Measurements from ENCODE around the gene LTBP1. TPM values are rescaled to one million over a fixed set of nuclear protein-coding genes. Genes with fewer than 3 reads are reported as not detected.
"Not testable (repeated sequence)": the region's sequence is repeated elsewhere in the genome, so short reads cannot be mapped to it uniquely, and the experiment has no call there.

Gene LTBP1
- total and polyA plus RNA-seq, 2 experiments from 2014 or later, result 157 to 211 TPM

DNA sequence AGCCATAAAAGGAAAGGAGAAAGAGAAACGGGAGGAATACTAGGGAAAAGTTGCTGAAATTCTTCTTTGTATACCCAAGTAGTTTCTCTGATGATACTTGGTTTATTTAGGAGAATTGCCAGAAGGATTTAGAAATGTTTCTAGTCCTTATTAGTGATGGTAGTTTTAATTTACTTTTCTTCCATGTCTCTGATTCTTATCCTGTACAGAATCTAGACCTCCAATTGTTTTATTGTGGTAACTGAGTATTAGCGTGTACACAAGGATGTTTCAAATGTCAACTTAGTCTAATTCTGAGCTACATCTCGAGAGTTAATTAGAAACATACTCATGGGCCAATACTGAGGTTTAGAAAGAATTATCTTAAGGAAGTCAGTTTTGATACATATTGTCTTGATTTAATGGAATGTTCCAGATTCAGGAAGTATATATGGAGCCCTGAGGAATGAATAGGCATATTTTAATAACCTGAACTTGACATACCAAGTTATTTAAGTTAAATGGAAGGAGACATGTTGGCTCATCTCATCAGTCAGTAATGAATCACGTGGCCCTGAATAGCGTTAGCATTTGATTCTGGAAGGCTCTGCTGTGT is 219.6 kb downstream of the LTBP1 start:
- Histone ChIP-seq H2AFZ (peak overlapping the region; percentile 31), H3K79me2 (ENCODE audit: insufficient read depth) (peaks cover 63% of the 10 kb centered on the region), H3K36me3 (ENCODE audit: low read depth) (no peaks in the 10 kb centered on the region), H3K4me1 (ENCODE audit: insufficient read depth) (peaks cover 47% of the 10 kb centered on the region), H3K4me2 (ENCODE audit: unreplicated experiment) (peak overlapping the region; percentile 84), H3K9me3 (ENCODE audit: low read depth) (no peaks in the 10 kb centered on the region), H3K27ac (peak overlapping the region; percentile 69), H4K20me1 (ENCODE audit: insufficient read depth) (no peaks in the 10 kb centered on the region), H3K9ac (peak overlapping the region; percentile 8; the same call in 1 of the 2 replicates), H3K4me3 (peak overlapping the region; percentile 43), H3F3A (ENCODE audit: insufficient read depth) (peaks cover 43% of the 10 kb centered on the region), H3K9me2 (ENCODE audit: insufficient read depth) (no peaks in the 10 kb centered on the region), H3K27me3 (replicated peaks; ENCODE audit: insufficient read depth) (no peaks in the 10 kb centered on the region)
- in situ Hi-C loops (cut with MboI), result no loop called here
- no peak for TF ChIP-seq EZH2 (IDR thresholded peaks at IDR 0.05; ENCODE audit: insufficient read depth, poor library complexity, severe bottlenecking)
- peak; percentile 84; the same call in 1 of the 2 replicates for TF ChIP-seq EZH2phosphoT487 (IDR thresholded peaks at IDR 0.05; ENCODE audit: insufficient read depth, low read depth)
- 4 to 6% methylated on average over 5 of the region's 5 CpGs for WGBS, 2 experiments (ENCODE audit: low coverage in 1 of 2, low lambda C conversion rate in 2 of 2, missing lambda C conversion rate in 2 of 2)
- peak; percentile 75 for DNase-seq

DNA sequence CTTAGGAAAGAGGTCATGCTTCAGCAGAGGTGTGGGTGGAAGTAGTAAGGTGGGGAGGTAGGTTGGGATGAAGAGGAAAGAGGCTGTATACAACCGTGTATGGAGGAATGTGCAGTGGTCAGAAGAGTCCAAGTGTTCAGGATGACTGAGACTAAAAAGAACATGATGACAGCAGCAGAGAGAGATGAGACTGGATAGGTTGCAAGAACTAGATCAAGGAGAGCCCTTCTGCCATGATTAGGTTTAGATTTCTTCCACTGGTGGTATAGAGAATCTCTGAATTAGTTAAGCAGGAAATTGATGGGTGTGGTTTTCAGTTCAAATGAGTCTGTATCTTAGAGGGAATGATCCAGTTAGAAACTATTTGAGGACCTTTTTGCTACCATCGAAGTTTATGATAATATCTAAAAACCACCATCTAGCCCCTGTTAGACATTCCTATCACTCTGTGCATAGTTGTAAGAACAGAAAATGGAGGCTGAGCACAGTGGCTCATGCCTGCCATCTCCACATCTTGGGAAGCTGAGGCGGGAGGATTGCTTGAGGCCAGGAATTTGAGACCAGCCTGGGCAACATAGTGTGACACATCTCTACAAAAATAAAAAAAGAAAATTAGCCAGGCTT is 221.0 kb downstream of the LTBP1 start:
- Histone ChIP-seq H3K9me2 (ENCODE audit: insufficient read depth) (no peaks in the 10 kb centered on the region), H3K4me3 (no peak overlapping the region), H3K79me2 (ENCODE audit: insufficient read depth) (peaks cover 50% of the 10 kb centered on the region), H3K9ac (no peak overlapping the region), H2AFZ (peak overlapping the region; percentile 31; the same call in 1 of the 2 replicates), H3K9me3 (ENCODE audit: low read depth) (no peaks in the 10 kb centered on the region), H3K27ac (peak overlapping the region; percentile 69), H3F3A (ENCODE audit: insufficient read depth) (peaks cover 43% of the 10 kb centered on the region), H3K36me3 (ENCODE audit: low read depth) (no peaks in the 10 kb centered on the region), H4K20me1 (ENCODE audit: insufficient read depth) (no peaks in the 10 kb centered on the region), H3K4me2 (ENCODE audit: unreplicated experiment) (peak overlapping the region; percentile 84), H3K4me1 (ENCODE audit: insufficient read depth) (peaks cover 47% of the 10 kb centered on the region), H3K27me3 (replicated peaks; ENCODE audit: insufficient read depth) (no peaks in the 10 kb centered on the region)
- TF ChIP-seq EZH2phosphoT487 (IDR thresholded peaks at IDR 0.05; ENCODE audit: insufficient read depth, low read depth) (no peak), EZH2 (IDR thresholded peaks at IDR 0.05; ENCODE audit: insufficient read depth, poor library complexity, severe bottlenecking) (no peak)
- DNase-seq, result peak; percentile 52
- in situ Hi-C loops (cut with MboI), result no loop called here
- WGBS, 2 experiments (ENCODE audit: low coverage in 1 of 2, low lambda C conversion rate in 2 of 2, missing lambda C conversion rate in 2 of 2), result 45 to 54% methylated on average over 3 of the region's 3 CpGs

DNA sequence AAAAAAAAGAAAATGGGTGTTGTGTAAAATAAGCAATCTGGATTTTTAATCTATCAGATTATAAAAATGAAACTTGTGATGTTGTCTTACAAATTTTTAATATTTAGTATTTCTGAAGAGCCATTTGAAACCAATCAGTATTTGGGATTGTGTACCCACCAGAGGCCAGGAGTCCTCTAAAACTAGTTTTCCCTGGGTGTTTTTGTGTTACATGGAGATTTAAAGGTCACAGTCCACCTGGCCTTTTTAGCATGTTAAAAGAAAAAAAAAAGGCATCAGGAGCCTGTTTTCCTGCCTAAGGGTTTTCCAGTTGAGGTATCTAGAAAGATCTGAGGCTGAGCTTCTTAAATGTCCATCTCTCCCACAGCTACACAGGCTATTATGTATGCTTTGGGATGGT is 221.7 kb downstream of the LTBP1 start:
- H3K4me2 ChIP-seq (ENCODE audit: unreplicated experiment), result peak overlapping the region; percentile 84

DNA sequence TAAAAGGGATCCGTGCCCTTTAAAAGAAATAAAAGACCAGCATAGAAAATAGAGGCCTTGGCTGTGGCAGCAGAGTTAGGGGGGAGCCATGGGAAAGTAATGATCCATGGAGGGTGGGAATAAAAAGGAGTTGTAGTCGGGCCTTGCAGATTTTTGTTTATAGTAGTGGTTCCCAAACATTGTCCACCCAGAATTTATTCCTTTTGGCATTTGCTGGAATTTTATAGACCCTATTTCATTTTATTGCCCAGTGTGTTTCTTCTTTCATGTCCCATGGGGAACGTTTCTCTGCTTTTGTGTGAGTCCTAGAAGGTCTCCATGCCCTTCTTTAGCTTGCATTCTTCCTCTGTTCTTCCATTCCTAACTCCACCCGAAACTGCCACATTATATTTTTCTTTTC is 222.2 kb downstream of the LTBP1 start:
- no peaks in the 10 kb centered on the region for H3K9me2 ChIP-seq (ENCODE audit: insufficient read depth)
- no peaks in the 10 kb centered on the region for H3K36me3 ChIP-seq (ENCODE audit: low read depth)
- H3F3A ChIP-seq (ENCODE audit: insufficient read depth), result peaks cover 43% of the 10 kb centered on the region
- TF ChIP-seq EZH2 (IDR thresholded peaks at IDR 0.05; ENCODE audit: insufficient read depth, poor library complexity, severe bottlenecking) (no peak), EZH2phosphoT487 (IDR thresholded peaks at IDR 0.05; ENCODE audit: insufficient read depth, low read depth) (no peak)
- peaks cover 38% of the 10 kb centered on the region for H3K79me2 ChIP-seq (ENCODE audit: insufficient read depth)
- peak overlapping the region; percentile 38; the same call in 1 of the 2 replicates for H2AFZ ChIP-seq
- H3K4me1 ChIP-seq (ENCODE audit: insufficient read depth), result peaks cover 47% of the 10 kb centered on the region
- no peak overlapping the region for H3K4me3 ChIP-seq
- H3K9ac ChIP-seq, result no peak overlapping the region
- no peak for DNase-seq
- no peaks in the 10 kb centered on the region for H3K9me3 ChIP-seq (ENCODE audit: low read depth)
- in situ Hi-C loops (cut with MboI), result no loop called here
- no peaks in the 10 kb centered on the region for H4K20me1 ChIP-seq (ENCODE audit: insufficient read depth)
- H3K27ac ChIP-seq, result no peak overlapping the region
- peak overlapping the region; percentile 26 for H3K4me2 ChIP-seq (ENCODE audit: unreplicated experiment)
- WGBS, 2 experiments (ENCODE audit: low coverage in 1 of 2, low lambda C conversion rate in 2 of 2, missing lambda C conversion rate in 2 of 2), result 55 to 68% methylated on average over 4 of the region's 4 CpGs
- H3K27me3 ChIP-seq (replicated peaks; ENCODE audit: insufficient read depth), result no peaks in the 10 kb centered on the region

More for the DNA sequence above, 221.7 kb downstream of the LTBP1 start:
- no peaks in the 10 kb centered on the region for H4K20me1 ChIP-seq (ENCODE audit: insufficient read depth)
- no peaks in the 10 kb centered on the region for H3K36me3 ChIP-seq (ENCODE audit: low read depth)
- peak overlapping the region; percentile 69 for H3K27ac ChIP-seq
- peaks cover 43% of the 10 kb centered on the region for H3K79me2 ChIP-seq (ENCODE audit: insufficient read depth)
- TF ChIP-seq EZH2phosphoT487 (IDR thresholded peaks at IDR 0.05; ENCODE audit: insufficient read depth, low read depth) (no peak), EZH2 (IDR thresholded peaks at IDR 0.05; ENCODE audit: insufficient read depth, poor library complexity, severe bottlenecking) (no peak)
- H3K4me1 ChIP-seq (ENCODE audit: insufficient read depth), result peaks cover 47% of the 10 kb centered on the region
- peak overlapping the region; percentile 38; the same call in 1 of the 2 replicates for H2AFZ ChIP-seq
- DNase-seq, result no peak
- no peaks in the 10 kb centered on the region for H3K27me3 ChIP-seq (replicated peaks; ENCODE audit: insufficient read depth)
- peaks cover 43% of the 10 kb centered on the region for H3F3A ChIP-seq (ENCODE audit: insufficient read depth)
- in situ Hi-C loops (cut with MboI), result no loop called here
- no peak overlapping the region for H3K4me3 ChIP-seq
- H3K9me3 ChIP-seq (ENCODE audit: low read depth), result no peaks in the 10 kb centered on the region
- H3K9me2 ChIP-seq (ENCODE audit: insufficient read depth), result no peaks in the 10 kb centered on the region
- H3K9ac ChIP-seq, result no peak overlapping the region

DNA sequence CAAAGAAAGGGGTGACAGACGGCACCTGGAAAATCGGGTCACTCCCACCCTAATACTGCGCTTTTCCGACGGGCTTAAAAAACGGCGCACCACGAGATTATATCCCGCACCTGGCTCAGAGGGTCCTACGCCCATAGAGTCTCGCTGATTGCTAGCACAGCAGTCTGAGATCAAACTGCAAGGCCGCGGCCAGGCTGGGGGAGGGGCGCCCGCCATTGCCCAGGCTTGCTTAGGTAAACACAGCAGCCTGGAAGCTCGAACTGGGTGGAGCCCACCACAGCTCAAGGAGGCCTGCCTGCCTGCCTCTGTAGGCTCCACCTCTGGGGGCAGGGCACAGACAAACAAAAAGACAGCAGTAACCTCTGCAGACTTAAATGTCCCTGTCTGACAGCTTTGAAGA is 223.5 kb downstream of the LTBP1 start:
- H3K4me2 ChIP-seq (ENCODE audit: unreplicated experiment); H3K9ac ChIP-seq; H3K9me2 ChIP-seq (ENCODE audit: insufficient read depth); H3K36me3 ChIP-seq (ENCODE audit: low read depth); H4K20me1 ChIP-seq (ENCODE audit: insufficient read depth); DNase-seq; in situ Hi-C loops (cut with MboI); H3K27ac ChIP-seq; H3K4me3 ChIP-seq; H2AFZ ChIP-seq; H3K27me3 ChIP-seq (replicated peaks; ENCODE audit: insufficient read depth); H3K9me3 ChIP-seq (ENCODE audit: low read depth): not testable (repeated sequence)
- Histone ChIP-seq H3K79me2 (ENCODE audit: insufficient read depth) (peaks cover 24% of the 10 kb centered on the region), H3F3A (ENCODE audit: insufficient read depth) (peaks cover 34% of the 10 kb centered on the region), H3K4me1 (ENCODE audit: insufficient read depth) (peaks cover 39% of the 10 kb centered on the region)
- WGBS, 2 experiments (ENCODE audit: low coverage in 1 of 2, low lambda C conversion rate in 2 of 2, missing lambda C conversion rate in 2 of 2), result 92 to 93% methylated on average over 6 to 16 of the region's 16 CpGs
